Measurements from ENCODE around the gene STX1B.

GRCh38 chr16:30998852-30999761 is 11.3 kb downstream of the STX1B start:
- TF ChIP-seq CTCF (IDR thresholded peaks at IDR 0.05) = no peak
- no peak for TF ChIP-seq ZFX (IDR thresholded peaks at IDR 0.05; ENCODE audit: borderline replicate concordance)
